Muscle of leg (tissue), 11 donors: ENCODE results near the gene KRTAP5-6. TPM values are rescaled to one million over a fixed set of nuclear protein-coding genes. Genes with fewer than 3 reads are reported as not detected.
"Not testable (repeated sequence)": the region's sequence is repeated elsewhere in the genome, so short reads cannot be mapped to it uniquely, and the experiment has no call there.

ENCODE experiments used
- DNase-seq: peaks from one replicate; pipeline ENCODE4 v3.0.0; 2013
- H3K27ac ChIP-seq: one replicate; pipeline ENCODE4 v1.5.1; 2013; ENCODE audit warnings: mild to moderate bottlenecking, low read length, control low read depth
- H3K27me3 ChIP-seq: one replicate; pipeline ENCODE4 v1.6.1; 2013; ENCODE audit warnings: low read length; ENCODE audit not compliant: control insufficient read depth, insufficient read depth
- H3K36me3 ChIP-seq: one replicate; pipeline ENCODE4 v1.6.1; 2013; ENCODE audit warnings: low read length; ENCODE audit not compliant: control insufficient read depth, insufficient read depth
- H3K4me1 ChIP-seq: one replicate; pipeline ENCODE4 v1.6.1; 2013; ENCODE audit warnings: low read length; ENCODE audit not compliant: control insufficient read depth, insufficient read depth
- H3K4me3 ChIP-seq: one replicate; pipeline ENCODE4 v1.5.1; 2013; ENCODE audit warnings: low read length, control low read depth
- H3K9me3 ChIP-seq: replicated peaks from 2 replicates; pipeline ENCODE4 v1.6.1; 2013; ENCODE audit warnings: low read depth, low read length; ENCODE audit not compliant: control insufficient read depth
- WGBS: methylation state at CpG from one replicate; pipeline ENCODE4 v1.1.5; 2013; ENCODE audit warnings: missing lambda C conversion rate; ENCODE audit not compliant: insufficient coverage; 5-methylcytosine and 5-hydroxymethylcytosine counted together
- polyA plus RNA-seq, 8 donors: library from polyadenylated mRNA; unstranded; fragments of 120-200 nt; gene quantifications; one replicate each; pipeline versions ENCODE4 v1.2.1 to v1.2.3, GENCODE V29; 2013; ENCODE audit warnings: inconsistent platforms in 1 of 8, low replicate concordance in 1 of 8; ENCODE audit not compliant: insufficient read length in 8 of 8, insufficient read depth in 1 of 8
- total RNA-seq: library from RNA; stranded (reverse); fragments of 120-200 nt; gene quantifications from one replicate; pipeline ENCODE4 v1.2.4, GENCODE V29; 2013

KRTAP5-6 gene
- total and polyA plus RNA-seq, 9 donors = 0.28 to 1.1 (median 0.61) TPM; not detected in 6

- H3K27me3 ChIP-seq, H3K4me3 ChIP-seq, DNase-seq, H3K9me3 ChIP-seq, H3K36me3 ChIP-seq, H3K27ac ChIP-seq: not testable (repeated sequence)
- H3K4me1 ChIP-seq = peaks cover 11% of the 10 kb centered on the region
- WGBS = 33% methylated on average over 1 of the region's 24 CpGs
Measured at GRCh38 chr11:1683904-1684572, 13.0 kb upstream of the KRTAP5-6 start.

- H3K27ac ChIP-seq, DNase-seq, H3K36me3 ChIP-seq, H3K4me3 ChIP-seq, H3K27me3 ChIP-seq, H3K9me3 ChIP-seq: not testable (repeated sequence)
- 79% methylated on average over 7 of the region's 18 CpGs for WGBS
- H3K4me1 ChIP-seq = peaks cover 11% of the 10 kb centered on the region
Measured at GRCh38 chr11:1684886-1685874, 11.8 kb upstream of the KRTAP5-6 start.

- not testable (repeated sequence) for H3K4me3 ChIP-seq, H3K27ac ChIP-seq, H3K9me3 ChIP-seq, H3K27me3 ChIP-seq, DNase-seq, H3K36me3 ChIP-seq
- WGBS = 72% methylated on average over 8 of the region's 15 CpGs
- H3K4me1 ChIP-seq = peaks cover 14% of the 10 kb centered on the region
Measured at GRCh38 chr11:1686220-1686619, 10.8 kb upstream of the KRTAP5-6 start.

- not testable (repeated sequence) for H3K4me3 ChIP-seq, H3K27me3 ChIP-seq, H3K9me3 ChIP-seq, DNase-seq, H3K27ac ChIP-seq, H3K36me3 ChIP-seq
- 91% methylated on average over 10 of the region's 19 CpGs for WGBS
- H3K4me1 ChIP-seq = peaks cover 21% of the 10 kb centered on the region
Measured at GRCh38 chr11:1688336-1688947, 8.6 kb upstream of the KRTAP5-6 start.

- not testable (repeated sequence) for H3K27ac ChIP-seq, H3K36me3 ChIP-seq, DNase-seq, H3K9me3 ChIP-seq, H3K4me3 ChIP-seq, H3K27me3 ChIP-seq
- peaks cover 30% of the 10 kb centered on the region for H3K4me1 ChIP-seq
- WGBS = 93% methylated on average over 7 of the region's 32 CpGs
Measured at GRCh38 chr11:1689250-1690166, 7.5 kb upstream of the KRTAP5-6 start.

- Histone ChIP-seq H3K36me3 (no peaks in the 10 kb centered on the region), H3K9me3 (no peaks in the 10 kb centered on the region), H3K27me3 (peaks cover 8% of the 10 kb centered on the region), H3K27ac (no peak overlapping the region), H3K4me3 (no peak overlapping the region), H3K4me1 (peaks cover 29% of the 10 kb centered on the region)
- 72% methylated on average over 19 of the region's 22 CpGs for WGBS
- no peak for DNase-seq
Measured at GRCh38 chr11:1690167-1691025, 6.6 kb upstream of the KRTAP5-6 start.

GRCh38 chr11:1691026-1691877, 5.7 kb upstream of the KRTAP5-6 start:
- H3K27ac ChIP-seq = no peak overlapping the region
- no peaks in the 10 kb centered on the region for H3K9me3 ChIP-seq

GRCh38 chr11:1691878-1692707, 4.9 kb upstream of the KRTAP5-6 start:
- no peak for DNase-seq
- Histone ChIP-seq H3K4me1 (peaks cover 27% of the 10 kb centered on the region), H3K9me3 (no peaks in the 10 kb centered on the region), H3K36me3 (no peaks in the 10 kb centered on the region), H3K27ac (no peak overlapping the region), H3K4me3 (no peak overlapping the region), H3K27me3 (peaks cover 8% of the 10 kb centered on the region)
- WGBS = 76% methylated on average over 10 of the region's 16 CpGs

More at GRCh38 chr11:1691026-1691877, 5.7 kb upstream of the KRTAP5-6 start:
- WGBS = 47% methylated on average over 15 of the region's 16 CpGs
- no peaks in the 10 kb centered on the region for H3K36me3 ChIP-seq
- peaks cover 8% of the 10 kb centered on the region for H3K27me3 ChIP-seq
- H3K4me1 ChIP-seq = peaks cover 27% of the 10 kb centered on the region
- no peak overlapping the region for H3K4me3 ChIP-seq
- no peak for DNase-seq
